A549 treated with ZK216348 at 1 μM for 4 hours (cell line): ENCODE measurements around the gene NHLRC2. TPM values are rescaled to one million over a fixed set of nuclear protein-coding genes. Genes with fewer than 3 reads are reported as not detected.

Source experiments
- total RNA-seq: library from RNA; stranded (reverse); fragments of 200-300 nt; extraction: Qiagen RNA extraction; gene quantifications from 5 replicates; pipeline ENCODE4 v1.2.3, GENCODE V29; 2022; ENCODE audit warnings: low read depth

NHLRC2 gene, protein sequence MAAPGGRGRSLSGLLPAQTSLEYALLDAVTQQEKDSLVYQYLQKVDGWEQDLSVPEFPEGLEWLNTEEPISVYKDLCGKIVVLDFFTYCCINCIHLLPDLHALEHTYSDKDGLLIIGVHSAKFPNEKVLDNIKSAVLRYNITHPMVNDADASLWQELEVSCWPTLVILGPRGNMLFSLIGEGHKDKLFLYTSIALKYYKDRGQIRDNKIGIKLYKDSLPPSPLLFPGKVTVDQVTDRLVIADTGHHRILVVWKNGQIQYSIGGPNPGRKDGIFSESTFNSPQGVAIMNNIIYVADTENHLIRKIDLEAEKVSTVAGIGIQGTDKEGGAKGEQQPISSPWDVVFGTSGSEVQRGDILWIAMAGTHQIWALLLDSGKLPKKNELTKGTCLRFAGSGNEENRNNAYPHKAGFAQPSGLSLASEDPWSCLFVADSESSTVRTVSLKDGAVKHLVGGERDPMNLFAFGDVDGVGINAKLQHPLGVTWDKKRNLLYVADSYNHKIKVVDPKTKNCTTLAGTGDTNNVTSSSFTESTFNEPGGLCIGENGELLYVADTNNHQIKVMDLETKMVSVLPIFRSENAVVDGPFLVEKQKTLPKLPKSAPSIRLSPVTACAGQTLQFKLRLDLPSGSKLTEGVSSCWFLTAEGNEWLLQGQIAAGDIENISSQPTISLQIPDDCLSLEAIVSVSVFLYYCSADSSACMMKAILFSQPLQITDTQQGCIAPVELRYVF
- 4.8 to 8.8 TPM (median 7.0 TPM) in 5 replicates for total RNA-seq

DNA sequence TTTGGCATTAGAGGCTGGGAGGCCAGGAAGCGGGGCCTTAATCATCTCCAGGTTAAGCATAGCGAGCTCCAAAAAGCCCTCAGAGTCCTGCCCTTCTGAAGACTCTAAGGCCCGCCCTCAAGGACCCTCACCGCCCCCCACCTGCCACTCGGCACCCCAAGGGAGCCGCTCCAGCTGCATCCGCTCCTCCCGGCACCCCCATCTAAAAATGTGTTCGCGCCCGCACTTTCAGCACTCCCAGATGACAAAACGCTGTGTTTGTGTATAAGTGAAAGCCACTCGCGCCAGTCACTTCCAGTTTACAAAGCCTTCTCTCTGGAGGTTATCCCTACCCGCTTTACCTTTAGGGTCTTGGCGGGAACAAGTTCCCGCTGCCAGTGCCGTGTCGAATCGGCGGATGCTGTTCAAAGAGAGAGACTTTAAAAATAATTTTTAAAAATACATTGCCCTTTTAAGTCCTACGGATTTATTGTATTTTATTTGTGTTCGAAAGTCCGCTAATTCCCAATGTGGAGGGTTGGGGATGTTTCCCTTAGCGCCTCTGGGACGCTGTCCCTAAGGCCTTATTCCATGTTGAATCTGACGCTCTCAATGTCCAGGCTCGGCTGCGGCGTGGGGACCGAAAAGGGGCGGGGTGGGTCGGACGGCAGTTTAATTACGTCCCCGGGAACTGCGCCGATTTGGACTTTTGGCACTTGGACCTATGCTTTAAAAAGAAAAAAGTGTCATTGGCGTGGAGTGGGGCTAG is at the start of gene NHLRC2, which contains the start of gene DCLRE1A:
Gene NHLRC2, plus strand, starts transcription at position 649 of the 748 bp plus-strand sequence. CDS start 212 bp downstream, outside the sequence.
Gene DCLRE1A, minus strand, starts transcription at position 70 of the 748 bp plus-strand sequence. CDS start 900 bp downstream, outside the sequence.

Other genes starting within 250 kb of the NHLRC2 start
- not detected in 5 replicates for gene NRAP, start 190.6 kb upstream of the NHLRC2 start, total RNA-seq
- 27.4 to 39.8 TPM (median 29.6 TPM) in 5 replicates for gene CASP7, start 174.7 kb upstream of the NHLRC2 start, total RNA-seq
- gene PLEKHS1, start 103.0 kb upstream of the NHLRC2 start, total RNA-seq, result 0.04 to 0.12 TPM (median 0.09 TPM) in 3 of 5 replicates, not detected in the others
- 7.3 to 11.2 TPM (median 9.4 TPM) in 5 replicates for gene DCLRE1A, start 579 bp upstream of the NHLRC2 start, total RNA-seq
- gene ADRB1, start 189.2 kb downstream of the NHLRC2 start, total RNA-seq, result 0.70 to 1.4 TPM (median 1.2 TPM) in 5 replicates